K562 (cell line): ENCODE measurements around the gene ABHD17C. TPM values are rescaled to one million over a fixed set of nuclear protein-coding genes. Genes with fewer than 3 reads are reported as not detected.

Experiments used
- ATAC-seq: fragments of 200-7000 bp; cut with Tn5 transposase; 3 replicates; pipeline ENCODE4 v1.9.1; 2020; ENCODE audit warnings: moderate library complexity
- BruUV-seq: library from RNA; stranded (reverse); fragments of 400-500 nt; replicated peaks from 2 replicates; lab custom pipeline; 2021; lab: Mats Ljungman, UMichigan
- CTCF ChIA-PET: fragments of 300-600 bp; formaldehyde crosslinking; extraction: SDS; loops from one replicate; lab custom pipeline; 2021; ENCODE audit warnings: low intra/inter-chr PET ratio; lab: Yijun Ruan, JAX
- POLR2A ChIA-PET: fragments of 300-600, 350-650 bp; sonication (Branson Sonifier 250); formaldehyde crosslinking; extraction: SDS; loops from one replicate; lab custom pipeline; 2021; ENCODE audit warnings: antibody characterized with exemption, inconsistent platforms; lab: Yijun Ruan, JAX
- DNase-seq, 4 experiments: peaks; one replicate each; pipeline versions ENCODE4 v3.0.0 to v3.0.0-alpha.2; 2011 to 2018; ENCODE audit warnings: low spot score in 3 of 4, mixed read lengths in 3 of 4; ENCODE audit errors: extremely low read depth in 1 of 4
- FAIRE-seq: peaks from 2 replicates; lab custom pipeline; 2011; peaks lifted over from hg19 to GRCh38; lab: Jason Lieb, UNC
- H2AFZ ChIP-seq: 2 replicates; pipeline ENCODE4 v1.6.0; 2011; ENCODE audit warnings: low read depth, low read length, control low read depth, inconsistent platforms
- H3K27ac ChIP-seq: fragments of 200-600 bp; 3 replicates; pipeline ENCODE4 v1.8.0; 2011; ENCODE audit warnings: low read depth, mild to moderate bottlenecking, control low read depth, inconsistent platforms, low read length, moderate library complexity, mixed read lengths; ENCODE audit errors: extremely low read depth
- H3K27me3 ChIP-seq, 2 experiments: fragments of 300-600 bp in 1 of 2; 2 replicates in 1 of 2; 3 replicates in 1 of 2; pipeline versions ENCODE4 v1.6.0 to v1.8.0; 2011; ENCODE audit warnings: inconsistent platforms in 2 of 2, low read length in 2 of 2, mild to moderate bottlenecking in 1 of 2, mixed read lengths in 1 of 2, moderate library complexity in 1 of 2; ENCODE audit not compliant: control insufficient read depth in 2 of 2, insufficient read depth in 2 of 2
- H3K36me3 ChIP-seq: fragments of 300-600 bp; 3 replicates; pipeline ENCODE4 v1.8.0; 2011; ENCODE audit warnings: mild to moderate bottlenecking, low read length, inconsistent platforms; ENCODE audit not compliant: control insufficient read depth, insufficient read depth
- H3K4me1 ChIP-seq, 2 experiments: fragments of 200-600 bp in 1 of 2; replicated peaks in 1 of 2; 2 replicates in 1 of 2; 3 replicates in 1 of 2; pipeline versions ENCODE4 v1.5.1 to v1.8.0; 2011; ENCODE audit warnings: inconsistent platforms in 2 of 2, low read length in 2 of 2, mild to moderate bottlenecking in 1 of 2, mixed read lengths in 1 of 2, moderate library complexity in 1 of 2; ENCODE audit not compliant: control insufficient read depth in 2 of 2, insufficient read depth in 2 of 2
- H3K4me2 ChIP-seq: 2 replicates; pipeline ENCODE4 v1.6.1; 2011; ENCODE audit warnings: low read length, control low read depth, inconsistent platforms, mixed read lengths; ENCODE audit not compliant: insufficient read depth
- H3K4me3 ChIP-seq: fragments of 200-600 bp; sonication (generic), shearing (Covaris generic); 2 replicates; pipeline ENCODE4 v1.5.1; 2016; ENCODE audit warnings: control low read depth, inconsistent platforms
- H3K79me2 ChIP-seq: fragments of 200-600 bp; 3 replicates; pipeline ENCODE4 v1.8.0; 2011; ENCODE audit warnings: low read length, inconsistent platforms; ENCODE audit not compliant: control insufficient read depth, insufficient read depth
- H3K9ac ChIP-seq, 2 experiments: 2 replicates each; pipeline versions ENCODE4 v1.6.0 to v1.6.1; 2011; ENCODE audit warnings: low read depth in 2 of 2, low read length in 2 of 2, control low read depth in 1 of 2, inconsistent platforms in 1 of 2, mild to moderate bottlenecking in 1 of 2, mixed read lengths in 1 of 2; ENCODE audit not compliant: insufficient read depth in 1 of 2
- H3K9me1 ChIP-seq: one replicate; pipeline ENCODE4 v1.6.0; 2011; ENCODE audit warnings: inconsistent platforms, mild to moderate bottlenecking, low read length, moderate library complexity; ENCODE audit not compliant: control insufficient read depth, insufficient read depth
- H3K9me3 ChIP-seq: replicated peaks from 2 replicates; pipeline ENCODE4 v1.5.1; 2011; ENCODE audit warnings: low read depth, low read length, inconsistent platforms; ENCODE audit not compliant: control insufficient read depth, insufficient read depth
- H4K20me1 ChIP-seq: replicated peaks from 2 replicates; pipeline ENCODE4 v1.6.1; 2011; ENCODE audit warnings: low read length, inconsistent platforms, mixed read lengths; ENCODE audit not compliant: control insufficient read depth, insufficient read depth
- ARID3B ChIP-seq: fragments of 250-450 bp; sonication (Bioruptor Pico); IDR thresholded peaks from 2 replicates; pipeline ENCODE4 v1.4.0; 2020; ENCODE audit warnings: borderline replicate concordance
- ATF2 ChIP-seq: sonication (generic); formaldehyde crosslinking; IDR thresholded peaks from 2 replicates; pipeline ENCODE4 v1.8.1; 2022; ENCODE audit warnings: missing genetic modification reagents
- BACH1 ChIP-seq: fragments of 200-800 bp; sonication (Bioruptor generic); IDR thresholded peaks from 2 replicates; pipeline ENCODE4 v1.6.1; 2016; ENCODE audit warnings: missing genetic modification characterization, missing compliant biosample characterization
- CEBPB ChIP-seq: fragments of 450-650 bp; IDR thresholded peaks from 2 replicates; pipeline ENCODE4 v1.6.1; 2016; ENCODE audit warnings: missing genetic modification characterization, missing compliant biosample characterization
- HDGF ChIP-seq: fragments of 450-650 bp; IDR thresholded peaks from 2 replicates; pipeline ENCODE4 v1.6.1; 2016
- ID3 ChIP-seq, 2 experiments: fragments of 250-450 bp in 1 of 2; fragments of 450-650 bp in 1 of 2; sonication (Bioruptor Pico) in 1 of 2; IDR thresholded peaks; 2 replicates each; pipeline versions ENCODE4 v1.6.1 to v1.8.0; 2016 to 2021; ENCODE audit warnings: mild to moderate bottlenecking in 2 of 2, moderate library complexity in 2 of 2, missing compliant biosample characterization in 1 of 2, missing genetic modification characterization in 1 of 2
- KLF6 ChIP-seq: fragments of 250-450 bp; sonication (Bioruptor Pico); IDR thresholded peaks from 2 replicates; pipeline ENCODE4 v1.4.0; 2020; ENCODE audit warnings: mild to moderate bottlenecking, moderate library complexity, borderline replicate concordance
- MEIS2 ChIP-seq: fragments of 450-650 bp; IDR thresholded peaks from 2 replicates; pipeline ENCODE4 v1.6.1; 2014; ENCODE audit warnings: mild to moderate bottlenecking; ENCODE audit not compliant: partially characterized antibody
- NCOR1 ChIP-seq: fragments of 450-650 bp; IDR thresholded peaks from 2 replicates; pipeline ENCODE4 v1.6.1; 2016; ENCODE audit warnings: mild to moderate bottlenecking, moderate library complexity
- RAD21 ChIP-seq, 2 experiments: fragments of 250-450 bp in 1 of 2; fragments of 450-650 bp in 1 of 2; sonication (Bioruptor Pico) in 1 of 2; formaldehyde crosslinking in 1 of 2; IDR thresholded peaks in 1 of 2; conservative IDR thresholded peaks in 1 of 2; 2 replicates each; pipeline versions ENCODE4 v1.4.0 to v1.8.0; 2020 to 2022; ENCODE audit warnings: mild to moderate bottlenecking in 2 of 2, moderate library complexity in 1 of 2
- TEAD4 ChIP-seq, 2 experiments: sonication (generic) in 1 of 2; formaldehyde crosslinking in 1 of 2; IDR thresholded peaks; 2 replicates each; pipeline versions ENCODE4 v1.6.1 to v1.8.0; 2012 to 2022; ENCODE audit warnings: borderline replicate concordance in 1 of 2, inconsistent platforms in 1 of 2, low read length in 1 of 2, mild to moderate bottlenecking in 1 of 2, missing genetic modification reagents in 1 of 2
- TSC22D4 ChIP-seq: fragments of 450-650 bp; IDR thresholded peaks from 2 replicates; pipeline ENCODE4 v1.6.1; 2016; ENCODE audit warnings: missing genetic modification characterization, missing biosample characterization, control low read depth
- ZNF3 ChIP-seq: fragments of 250-450 bp; sonication (Bioruptor Pico); IDR thresholded peaks from 2 replicates; pipeline ENCODE4 v1.5.0; 2021; ENCODE audit warnings: mild to moderate bottlenecking, moderate library complexity
- ZNF644 ChIP-seq: fragments of 200-800 bp; sonication (Bioruptor generic); IDR thresholded peaks from 2 replicates; pipeline ENCODE4 v1.6.1; 2016; ENCODE audit warnings: low read depth, missing genetic modification characterization, missing compliant biosample characterization
- WGBS: fragments of 100-300 bp; shearing (Covaris generic); methylation state at CpG from one replicate; pipeline ENCODE4 v1.1.6; 2016; ENCODE audit warnings: low coverage, mixed read lengths; ENCODE audit not compliant: insufficient coverage; ENCODE audit errors: missing lambda C conversion rate; 5-methylcytosine and 5-hydroxymethylcytosine counted together
- in situ Hi-C: fragments of 300-500 bp; cut with MboI; formaldehyde crosslinking; loops from 4 replicates; pipeline ENCODE4 v1.15.0; 2018; ENCODE audit warnings: inconsistent platforms, mixed read lengths
- intact Hi-C: fragments of 100-400 bp; cut with micrococcal nuclease; formaldehyde crosslinking; loops from 2 replicates; pipeline ENCODE4 v1.14.2; 2022
- polyA plus RNA-seq, 8 experiments: library from polyadenylated mRNA; depleted of rRNA in 4 of 8; stranded (reverse) in 5 of 8; unstranded in 3 of 8; fragments of >200 nt; fragmentation: Nextera tagmentation in 2 of 8; fragmentation: Illumina TruSeq in 1 of 8; extraction: Ambion mirVana in 2 of 8; extraction: Trizol in 1 of 8; gene quantifications; 2 replicates each; pipeline versions ENCODE4 v1.2.1 to v1.2.3, GENCODE V29; 2011 to 2014; ENCODE audit warnings: inconsistent platforms in 1 of 8, missing spikeins in 1 of 8
- total RNA-seq, 7 experiments: library from RNA; depleted of rRNA in 6 of 7; stranded (reverse); fragments of >200 nt in 6 of 7; fragmentation: Illumina TruSeq in 2 of 7; extraction: Trizol in 2 of 7; gene quantifications; 2 replicates each; pipeline versions ENCODE4 v1.2.1 to v1.2.3, GENCODE V29; 2011 to 2021; ENCODE audit warnings: low replicate concordance in 1 of 7

Gene ABHD17C
- total and polyA plus RNA-seq, 9 of the 15 experiments (the other 6 are each of a cell fraction or from before 2014, with no cell fraction given): 0.04 to 0.42 (median 0.19) TPM; not detected in 1

- Histone ChIP-seq H2AFZ (no peak overlapping the region), H3K27ac (no peak overlapping the region), H3K79me2 (no peaks in the 10 kb centered on the region), H3K36me3 (no peaks in the 10 kb centered on the region), H3K9ac (no peak overlapping the region), H3K4me1 (no peaks in the 10 kb centered on the region; a peak in 1 of 5 replicates), H3K4me2 (no peak overlapping the region), H3K9me3 (no peaks in the 10 kb centered on the region), H3K4me3 (no peak overlapping the region), H3K9me1 (no peaks in the 10 kb centered on the region), H4K20me1 (no peaks in the 10 kb centered on the region), H3K27me3 (peaks cover 6 to 14% of the 10 kb centered on the region in 2 experiments)
- TF ChIP-seq NCOR1: no peak
- no peak for TF ChIP-seq ATF2 (CRISPR knock-in tag)
- no peak for TF ChIP-seq RAD21 (CRISPR knock-in tag; conservative IDR thresholded peaks at IDR 0.05 in 1 of 2, IDR thresholded peaks at IDR 0.05 in 1 of 2)
- TF ChIP-seq KLF6: no peak
- TF ChIP-seq HDGF: no peak
- no peak for TF ChIP-seq ID3 (CRISPR knock-in tag; IDR thresholded peaks at IDR 0.05)
- TF ChIP-seq ID3 (tag; IDR thresholded peaks at IDR 0.05): no peak
- TF ChIP-seq CEBPB: no peak
- no peak for TF ChIP-seq TSC22D4 (tag)
- TF ChIP-seq ZNF3 (CRISPR knock-in tag): no peak
- no peak for TF ChIP-seq ZNF644 (tag)
- TF ChIP-seq BACH1 (tag): no peak
- no peak for TF ChIP-seq ARID3B (CRISPR knock-in tag)
- TF ChIP-seq TEAD4 (IDR thresholded peaks at IDR 0.05; ENCODE audit: low read length): no peak
- TF ChIP-seq TEAD4 (CRISPR knock-in tag; IDR thresholded peaks at IDR 0.05; ENCODE audit: borderline replicate concordance): no peak
- TF ChIP-seq MEIS2: no peak
- no TSS peak for BruUV-seq
- POLR2A ChIA-PET: interaction anchor here (1.1 kb wide), 1 partner anchor 14 kb away, joined by 3 read pairs; no protein-coding TSS in a partner anchor
- no peak for FAIRE-seq
- intact Hi-C loops (no loop called here), in situ Hi-C loops (no loop called here)
- 0% methylated on average over 2 of the region's 2 CpGs for WGBS
- CTCF ChIA-PET: no interaction called here
- DNase-seq: no peak
- ATAC-seq: no peak
Observed at GRCh38 chr15:80753161-80753560, 58.1 kb downstream of the ABHD17C start.
